Measurements from ENCODE around the gene MLXIP.
"Not testable (repeated sequence)": the region's sequence is repeated elsewhere in the genome, so short reads cannot be mapped to it uniquely, and the experiment has no call there.

MLXIP gene

GRCh38 chr12:122096591-122097149, 18.1 kb downstream of the MLXIP start:
- FAIRE-seq: no peak

GRCh38 chr12:122097584-122097926, 19.0 kb downstream of the MLXIP start:
- FAIRE-seq: no peak

GRCh38 chr12:122097927-122098756, 19.6 kb downstream of the MLXIP start:
- no peak for FAIRE-seq

- FAIRE-seq: no peak
These were observed 20.8 kb downstream of the MLXIP start for GRCh38 chr12:122099280-122099749.

DNA sequence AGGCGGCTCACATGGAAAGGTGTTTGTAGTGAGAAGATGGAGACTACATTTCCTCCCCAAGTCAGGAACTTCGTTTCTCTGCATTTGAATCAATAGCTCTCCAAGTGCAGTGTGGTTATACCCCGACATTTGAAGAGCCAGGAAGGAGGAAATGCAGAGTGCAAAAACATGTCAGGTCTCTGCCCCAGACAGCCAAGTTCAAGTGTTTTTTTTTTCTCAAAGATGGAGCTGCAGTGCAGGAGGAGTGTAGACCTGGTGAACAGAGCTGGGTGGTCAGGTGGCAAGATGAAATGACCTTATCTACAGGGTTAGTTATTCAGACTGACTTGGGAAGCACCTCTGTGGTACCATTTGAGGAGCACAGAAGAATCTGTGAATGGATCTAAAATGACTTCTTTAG, 21.3 kb downstream of the MLXIP start:
- no peak for FAIRE-seq

DNA sequence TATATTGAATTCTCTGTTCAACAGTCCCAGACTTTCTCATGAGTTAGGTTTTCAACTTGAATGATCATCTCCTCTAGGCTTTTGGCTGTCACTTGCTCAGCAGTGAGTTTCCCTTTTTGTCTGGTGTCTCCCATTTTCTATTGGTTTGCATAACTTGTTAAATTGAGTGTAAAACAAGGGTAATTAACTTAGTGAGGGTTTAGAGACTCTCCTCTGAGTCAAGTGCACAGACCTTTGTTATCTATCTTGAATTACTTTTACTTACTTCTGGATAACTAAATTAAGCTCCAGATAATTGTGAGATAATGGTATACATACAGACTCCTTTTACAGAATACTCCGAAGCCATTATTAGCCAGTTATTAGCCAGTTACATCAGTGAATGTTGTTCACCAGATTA, 22.0 kb downstream of the MLXIP start:
- no peak for FAIRE-seq

DNA sequence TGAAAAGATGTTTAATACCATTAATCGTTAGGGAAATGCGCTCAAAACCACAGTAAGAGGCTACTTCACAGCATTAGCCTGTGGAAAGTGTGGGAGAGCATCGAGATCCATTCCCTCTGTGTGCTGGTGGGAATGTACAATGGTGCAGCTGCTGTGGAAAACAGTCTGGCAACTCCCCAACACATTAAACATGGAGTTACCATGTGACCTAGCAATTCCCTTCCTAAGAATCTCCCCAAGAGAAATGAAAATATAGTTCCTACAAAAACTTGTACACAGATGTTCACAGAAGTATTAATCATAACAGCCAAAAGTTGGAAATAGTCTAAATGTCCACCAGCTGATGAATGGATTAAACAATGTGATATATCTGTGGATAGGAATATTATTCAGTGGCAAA, 23.8 kb downstream of the MLXIP start:
- FAIRE-seq: no peak

DNA sequence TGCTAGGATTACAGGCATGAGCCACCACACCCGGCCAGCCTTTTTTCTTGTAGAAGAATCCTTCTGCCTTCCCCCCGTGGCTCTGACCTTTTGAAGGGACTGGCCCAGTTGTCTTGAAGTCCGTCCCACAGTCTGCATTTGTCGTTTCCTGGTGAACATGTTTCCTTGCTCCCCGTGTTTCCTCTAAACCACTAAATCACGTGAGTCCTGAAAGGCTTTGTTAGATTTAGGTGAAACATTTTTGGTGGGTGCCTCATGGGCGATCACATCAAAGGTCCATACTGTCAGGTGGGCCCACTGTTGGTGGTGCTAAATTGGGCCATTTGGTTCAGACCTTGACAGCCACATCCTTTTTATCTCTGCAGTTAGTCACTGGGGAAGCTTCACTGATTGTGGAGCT, 26.3 kb downstream of the MLXIP start:
- FAIRE-seq: no peak

- not testable (repeated sequence) for FAIRE-seq
These were observed 26.9 kb downstream of the MLXIP start for GRCh38 chr12:122105496-122105895.

GRCh38 chr12:122106843-122107242, 28.3 kb downstream of the MLXIP start:
- no peak for FAIRE-seq

GRCh38 chr12:122107261-122107660, 28.7 kb downstream of the MLXIP start:
- no peak for FAIRE-seq

- FAIRE-seq: peak; percentile 87
These were observed 32.6 kb downstream of the MLXIP start for GRCh38 chr12:122111089-122111641.

GRCh38 chr12:122116707-122117535, 38.4 kb downstream of the MLXIP start:
- no peak for FAIRE-seq

DNA sequence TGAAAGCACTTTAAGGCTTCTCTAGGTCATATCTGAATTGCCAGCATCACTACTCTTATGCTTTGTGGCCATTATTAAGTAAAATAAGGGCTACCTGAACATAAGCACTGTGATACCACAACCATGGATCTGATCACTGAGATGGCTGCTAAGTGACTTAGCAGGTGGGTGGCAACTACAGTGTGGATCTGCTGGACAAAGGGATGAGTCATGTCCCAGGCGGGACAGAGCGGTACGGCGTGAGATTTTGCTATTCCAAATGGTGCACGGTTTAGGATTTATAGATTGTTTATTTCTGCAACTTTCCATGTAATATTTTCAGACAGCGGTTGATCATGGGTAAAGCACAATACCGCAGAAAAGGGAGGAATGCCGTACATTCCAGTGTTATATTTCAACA, 39.4 kb downstream of the MLXIP start:
- no peak for FAIRE-seq

DNA sequence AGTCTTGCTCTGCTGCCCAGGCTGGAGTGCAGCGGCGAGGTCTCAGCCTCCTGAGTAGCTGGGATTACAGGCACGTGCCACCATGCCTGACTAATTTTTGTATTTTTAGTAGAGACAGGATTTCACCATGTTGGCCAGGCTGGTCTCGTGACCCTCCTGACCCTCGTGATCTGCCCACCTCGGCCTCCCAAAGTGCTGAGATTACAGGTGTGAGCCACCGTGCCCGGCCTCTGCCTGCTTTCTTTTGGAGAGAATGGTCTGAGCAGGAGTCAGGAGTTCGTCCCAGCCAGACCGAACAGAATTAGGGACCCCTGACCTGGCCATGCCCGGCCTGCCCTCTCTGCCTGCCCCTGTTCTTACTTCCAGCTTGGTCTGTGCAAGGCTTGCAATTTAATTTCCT, 42.8 kb downstream of the MLXIP start:
- FAIRE-seq: not testable (repeated sequence)

DNA sequence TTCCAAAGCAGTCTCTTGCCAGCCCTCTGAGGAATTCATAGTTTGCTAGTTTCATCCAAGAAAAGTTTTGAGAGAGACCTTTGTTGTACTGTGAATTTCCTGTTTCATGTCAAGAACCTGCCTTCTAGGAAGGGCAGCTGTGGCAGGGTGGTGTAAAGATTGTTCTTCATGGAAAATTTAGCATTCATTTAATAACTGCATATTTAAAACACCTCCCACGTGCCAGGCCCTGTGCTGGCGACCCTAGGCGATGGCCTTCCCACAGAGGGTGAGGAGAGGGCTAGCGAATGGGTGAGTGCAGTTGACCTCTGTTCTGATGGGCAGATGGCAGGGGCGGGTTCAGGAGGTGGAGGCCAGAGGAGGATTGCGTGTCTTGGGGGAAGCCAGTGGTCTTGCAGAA, 43.2 kb downstream of the MLXIP start:
- no peak for FAIRE-seq

DNA sequence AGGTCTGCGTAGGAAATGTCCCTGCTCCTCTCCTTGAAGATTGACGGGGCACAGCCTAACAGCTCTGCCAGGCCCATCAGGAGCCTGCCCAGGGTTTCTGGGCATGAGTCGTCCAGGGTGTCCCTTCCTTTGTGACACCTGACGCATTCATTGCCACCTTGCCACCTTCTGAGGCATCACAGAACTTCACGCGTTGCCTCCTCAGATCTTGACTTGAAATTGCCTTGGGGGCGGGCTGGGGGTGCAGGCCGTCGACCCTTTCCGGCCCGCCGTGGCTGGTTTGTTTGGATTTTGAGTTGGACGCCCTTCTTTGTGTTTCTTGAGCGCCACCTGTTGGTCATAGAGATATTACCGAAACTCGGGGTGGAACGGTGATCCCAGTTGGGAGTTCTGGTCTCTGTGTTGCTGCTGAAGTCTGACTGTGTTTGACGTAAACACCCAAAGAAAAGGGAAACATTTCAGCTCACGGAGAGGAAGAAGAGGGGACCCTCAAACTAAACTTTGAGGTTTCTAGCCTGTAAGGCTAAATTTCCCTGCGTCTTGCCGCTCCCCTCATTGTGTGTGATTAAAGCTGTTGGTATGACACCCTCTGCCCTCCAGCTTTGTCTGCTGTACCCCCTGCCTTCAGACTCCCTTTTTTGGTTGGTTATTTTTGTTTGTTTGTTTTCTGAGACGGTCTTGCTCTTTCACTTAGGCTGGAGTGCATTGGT, 44.6 kb downstream of the MLXIP start:
- FAIRE-seq: no peak

- FAIRE-seq: no peak
These were observed 45.2 kb downstream of the MLXIP start for GRCh38 chr12:122123761-122124145.

GRCh38 chr12:122124370-122124769, 45.8 kb downstream of the MLXIP start:
- no peak for FAIRE-seq

DNA sequence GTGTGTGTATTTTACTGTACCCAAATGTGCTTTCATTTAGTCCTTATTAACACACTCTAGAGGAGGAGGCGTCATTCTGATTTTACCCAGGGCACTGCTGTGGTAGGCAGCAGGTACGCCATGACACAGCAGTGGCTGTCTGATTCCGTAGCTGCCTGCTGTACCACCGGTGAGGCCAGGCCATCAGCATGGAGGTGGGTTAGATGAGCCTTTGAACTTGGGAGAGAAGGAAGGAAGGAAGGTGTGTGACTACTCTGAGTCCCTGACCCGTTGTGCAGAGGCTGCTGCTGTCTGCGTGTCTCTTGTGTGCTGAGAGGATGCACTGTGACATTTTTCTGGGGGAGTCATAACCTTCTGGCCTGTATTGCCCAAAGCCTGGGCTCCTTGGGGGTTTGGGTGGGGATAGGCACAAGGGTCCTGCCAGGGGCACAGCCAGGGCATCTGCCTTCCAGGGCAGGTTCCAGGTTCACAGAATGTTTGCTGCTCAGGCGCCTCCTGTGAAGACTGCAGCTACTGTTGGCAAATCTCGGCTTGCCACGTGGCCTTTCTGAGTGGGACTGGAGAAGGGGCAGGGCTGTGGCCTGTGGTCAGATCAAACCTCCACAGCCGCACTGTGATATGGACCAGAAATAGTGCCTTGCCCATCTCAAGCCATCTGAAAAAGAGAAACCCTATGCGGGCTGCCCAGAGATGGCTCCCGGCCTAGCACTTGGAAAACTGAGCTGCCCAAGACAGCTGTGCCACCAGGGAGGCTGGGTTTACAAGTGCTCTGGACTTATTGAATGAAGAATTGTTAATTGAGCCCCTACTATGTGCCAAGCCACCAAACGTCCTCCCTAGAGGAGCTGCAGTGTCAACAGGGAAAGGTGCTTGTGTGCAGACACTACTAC, 47.1 kb downstream of the MLXIP start:
- no peak for FAIRE-seq

GRCh38 chr12:122126342-122126635, 47.7 kb downstream of the MLXIP start:
- no peak for FAIRE-seq
